PC-9 (cell line): ENCODE measurements around the gene CKAP2.
"Not testable (repeated sequence)": the region's sequence is repeated elsewhere in the genome, so short reads cannot be mapped to it uniquely, and the experiment has no call there.

Source experiments
- EZH2 ChIP-seq: fragments of 200-600 bp; sonication (generic); IDR thresholded peaks from 2 replicates; pipeline ENCODE4 v1.8.0; 2017; ENCODE audit warnings: antibody characterized with exemption, low read depth
- TF ChIP-seq, protein P1 (sequence below): fragments of 200-600 bp; sonication (generic); conservative IDR thresholded peaks from 2 replicates; pipeline ENCODE4 v1.6.1; 2017; ENCODE audit warnings: mixed run types, antibody characterized with exemption, mild to moderate bottlenecking, moderate library complexity

DNA sequence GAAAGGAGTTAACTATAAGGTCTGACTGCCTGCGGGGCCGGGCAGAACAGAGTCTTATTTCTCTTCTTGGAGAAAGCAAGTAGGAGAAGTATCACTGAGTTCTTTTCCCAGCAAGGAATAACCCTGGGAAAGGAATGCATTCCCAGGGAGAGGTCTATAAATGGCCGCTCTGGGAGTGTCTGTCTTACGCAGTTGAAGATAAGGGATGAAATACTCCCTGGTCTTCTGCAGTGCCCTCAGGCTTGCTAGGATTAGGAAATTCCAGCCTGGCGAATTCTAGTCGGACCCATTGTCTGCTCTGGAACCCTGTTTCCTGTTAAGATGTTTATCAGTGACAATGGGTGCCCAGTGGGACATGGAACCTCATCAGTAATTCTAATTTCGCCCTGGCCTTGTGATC, 47.0 kb downstream of the CKAP2 start:
- TF ChIP-seq, protein P1, sequence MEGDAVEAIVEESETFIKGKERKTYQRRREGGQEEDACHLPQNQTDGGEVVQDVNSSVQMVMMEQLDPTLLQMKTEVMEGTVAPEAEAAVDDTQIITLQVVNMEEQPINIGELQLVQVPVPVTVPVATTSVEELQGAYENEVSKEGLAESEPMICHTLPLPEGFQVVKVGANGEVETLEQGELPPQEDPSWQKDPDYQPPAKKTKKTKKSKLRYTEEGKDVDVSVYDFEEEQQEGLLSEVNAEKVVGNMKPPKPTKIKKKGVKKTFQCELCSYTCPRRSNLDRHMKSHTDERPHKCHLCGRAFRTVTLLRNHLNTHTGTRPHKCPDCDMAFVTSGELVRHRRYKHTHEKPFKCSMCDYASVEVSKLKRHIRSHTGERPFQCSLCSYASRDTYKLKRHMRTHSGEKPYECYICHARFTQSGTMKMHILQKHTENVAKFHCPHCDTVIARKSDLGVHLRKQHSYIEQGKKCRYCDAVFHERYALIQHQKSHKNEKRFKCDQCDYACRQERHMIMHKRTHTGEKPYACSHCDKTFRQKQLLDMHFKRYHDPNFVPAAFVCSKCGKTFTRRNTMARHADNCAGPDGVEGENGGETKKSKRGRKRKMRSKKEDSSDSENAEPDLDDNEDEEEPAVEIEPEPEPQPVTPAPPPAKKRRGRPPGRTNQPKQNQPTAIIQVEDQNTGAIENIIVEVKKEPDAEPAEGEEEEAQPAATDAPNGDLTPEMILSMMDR = not testable (repeated sequence)
- not testable (repeated sequence) for TF ChIP-seq EZH2
